GM19043 (cell line): ENCODE data around the gene UNCX.

Source experiments
- ATAC-seq: cut with Tn5 transposase; IDR thresholded peaks from one replicate; pipeline ENCODE4 v1.9.1; 2021; ENCODE audit warnings: low read depth; ENCODE audit not compliant: unreplicated experiment

The UNCX gene

GRCh38 chr7:1242606-1243289 is 10.1 kb downstream of the UNCX start:
- ATAC-seq = no peak

GRCh38 chr7:1243290-1243963 is 10.8 kb downstream of the UNCX start:
- no peak for ATAC-seq

GRCh38 chr7:1243964-1244416 is 11.3 kb downstream of the UNCX start:
- ATAC-seq = no peak

- ATAC-seq = no peak
Measured at GRCh38 chr7:1244700-1245523, 12.2 kb downstream of the UNCX start.

DNA sequence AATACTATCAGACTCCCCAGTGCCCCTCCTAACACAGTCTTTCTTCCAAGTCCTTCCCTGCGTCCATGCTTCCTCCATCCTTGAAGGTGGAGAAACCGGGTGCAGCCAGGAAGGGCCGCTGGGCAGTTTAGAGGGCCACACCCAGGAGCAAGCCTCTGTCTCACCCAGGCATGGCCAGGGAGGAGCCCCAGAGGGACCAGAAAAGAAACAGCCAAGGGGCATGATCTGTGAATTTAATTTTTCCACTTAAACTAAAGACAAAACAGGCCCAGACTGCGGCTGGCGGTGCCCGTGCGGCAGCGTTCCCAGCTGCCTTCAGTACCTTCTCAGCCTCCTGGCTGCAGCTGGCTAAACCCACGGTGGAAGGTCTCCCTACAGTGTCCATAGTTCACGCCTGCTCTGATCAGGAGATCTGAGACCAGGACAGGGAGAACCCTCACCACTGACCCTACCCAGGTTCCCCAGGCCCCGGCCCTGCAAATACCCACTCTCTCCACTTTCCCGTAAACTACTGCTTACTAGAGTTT is 12.9 kb downstream of the UNCX start:
- ATAC-seq = no peak

- ATAC-seq = no peak
Measured at GRCh38 chr7:1246160-1246870, 13.6 kb downstream of the UNCX start.

GRCh38 chr7:1246871-1247526 is 14.3 kb downstream of the UNCX start:
- no peak for ATAC-seq

DNA sequence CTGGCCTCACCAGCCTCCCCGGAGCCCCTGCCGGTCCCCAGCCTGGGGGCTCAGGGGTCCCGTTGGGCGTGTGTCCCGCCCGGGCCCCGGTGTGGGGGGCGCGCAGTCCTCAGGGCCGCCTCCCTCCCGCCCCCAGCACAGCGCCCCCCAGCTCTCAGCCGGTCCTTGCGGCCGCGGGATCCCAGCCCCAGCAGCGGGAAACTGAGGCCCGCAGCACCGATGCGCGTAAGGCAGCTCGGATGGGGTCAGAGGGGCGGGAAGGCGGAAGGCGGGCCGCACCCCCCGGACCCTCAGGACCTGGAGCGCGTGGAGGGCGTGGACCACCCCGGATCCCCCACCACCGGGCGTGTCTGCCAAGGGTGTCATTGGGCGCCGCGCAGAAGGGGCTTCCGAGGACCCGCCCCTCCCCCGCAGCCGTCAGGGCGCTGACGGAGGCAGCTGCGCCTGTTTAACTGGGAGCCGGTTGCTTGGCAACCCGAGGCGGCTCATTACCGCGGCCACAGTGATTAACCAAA is 14.9 kb downstream of the UNCX start:
- no peak for ATAC-seq

GRCh38 chr7:1248143-1248915 is 15.7 kb downstream of the UNCX start:
- ATAC-seq = no peak

GRCh38 chr7:1248916-1249581 is 16.4 kb downstream of the UNCX start:
- ATAC-seq = no peak

GRCh38 chr7:1249731-1250130 is 17.1 kb downstream of the UNCX start:
- no peak for ATAC-seq

- ATAC-seq = no peak
Measured at GRCh38 chr7:1250901-1251300, 18.2 kb downstream of the UNCX start.

DNA sequence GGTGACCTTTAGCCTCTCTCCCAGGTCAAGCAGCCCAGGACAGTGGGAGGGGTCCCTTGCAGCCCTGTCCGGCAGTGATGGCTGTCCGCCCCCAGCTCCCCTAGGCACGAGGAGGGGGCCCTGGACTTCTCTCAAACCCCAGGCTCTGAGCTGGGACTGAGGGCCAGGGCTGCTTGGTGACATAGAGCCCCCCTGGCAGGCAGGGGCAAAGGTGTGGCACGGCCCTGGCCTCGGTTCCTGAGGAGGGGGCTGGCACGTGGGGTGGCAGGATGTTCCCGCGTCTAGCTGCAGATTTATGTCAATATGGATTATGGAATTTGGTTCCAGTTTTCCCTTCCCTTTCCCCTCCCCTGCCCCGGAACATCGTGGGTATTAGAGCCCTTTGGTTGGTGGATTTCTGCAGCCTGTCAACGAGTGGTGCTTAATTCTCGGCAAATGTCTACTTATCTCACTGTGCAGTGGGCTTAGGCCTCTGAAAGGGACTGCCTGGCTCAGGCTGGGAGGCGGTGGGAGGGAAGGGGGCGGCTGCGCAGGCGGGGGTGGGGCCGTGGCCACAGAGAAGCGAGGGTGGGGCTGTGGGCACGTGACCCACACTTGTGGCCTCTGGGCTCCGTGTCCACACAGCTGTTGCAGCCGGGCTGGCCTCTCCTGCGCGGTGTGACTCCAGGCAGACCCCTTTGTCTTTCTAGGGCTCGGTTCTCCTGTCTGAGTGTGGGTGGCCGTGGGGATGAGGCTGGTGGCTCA is 19.3 kb downstream of the UNCX start:
- no peak for ATAC-seq

GRCh38 chr7:1252540-1253090 is 19.9 kb downstream of the UNCX start:
- ATAC-seq = no peak

DNA sequence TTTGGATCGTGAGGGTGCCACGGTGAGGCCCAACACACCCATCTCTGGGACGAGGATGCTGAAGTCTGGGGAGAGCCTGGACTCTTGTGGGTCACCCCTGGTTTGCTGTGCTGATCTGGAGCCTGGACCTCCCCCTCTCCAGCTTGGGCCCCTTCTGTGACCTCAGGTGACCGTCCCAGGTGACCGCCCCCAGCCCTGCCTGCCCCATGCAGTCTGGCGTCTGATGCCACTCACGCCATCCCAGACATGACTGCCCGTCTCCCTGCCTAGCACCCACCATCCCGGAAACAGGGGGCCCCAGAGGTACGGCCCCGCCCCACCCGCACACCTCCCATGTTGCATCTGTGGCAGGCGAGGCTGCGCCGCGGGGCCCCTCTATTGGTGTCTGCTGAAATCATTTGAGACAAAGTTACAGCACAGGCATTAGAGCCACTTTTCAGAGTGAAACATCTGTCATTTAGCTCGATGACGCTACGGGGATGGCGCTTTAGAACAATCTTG is 21.1 kb downstream of the UNCX start:
- ATAC-seq = no peak

GRCh38 chr7:1254281-1255079 is 21.8 kb downstream of the UNCX start:
- ATAC-seq = no peak
